Ishikawa (cell line): ENCODE data around the gene ZCCHC7.

Experiments
- CEBPB ChIP-seq: IDR thresholded peaks from 2 replicates; pipeline ENCODE4 v1.6.1; 2012
- CREB1 ChIP-seq: IDR thresholded peaks from 2 replicates; pipeline ENCODE4 v1.6.1; 2012; ENCODE audit warnings: low read depth
- EGR1 ChIP-seq: IDR thresholded peaks from 2 replicates; pipeline ENCODE4 v1.6.1; 2012
- EP300 ChIP-seq: IDR thresholded peaks from 2 replicates; pipeline ENCODE4 v1.6.1; 2012; ENCODE audit warnings: borderline replicate concordance
- FOXM1 ChIP-seq: IDR thresholded peaks from 2 replicates; pipeline ENCODE4 v1.6.1; 2012; ENCODE audit warnings: low read depth, borderline replicate concordance
- MAX ChIP-seq: IDR thresholded peaks from 2 replicates; pipeline ENCODE4 v1.6.1; 2012
- NFIC ChIP-seq: IDR thresholded peaks from 2 replicates; pipeline ENCODE4 v1.6.1; 2012
- RAD21 ChIP-seq: IDR thresholded peaks from 2 replicates; pipeline ENCODE4 v1.6.1; 2012; ENCODE audit warnings: low read depth
- REST ChIP-seq: IDR thresholded peaks from 2 replicates; pipeline ENCODE4 v1.6.1; 2012; ENCODE audit warnings: low read depth, mild to moderate bottlenecking
- TAF1 ChIP-seq: IDR thresholded peaks from 2 replicates; pipeline ENCODE4 v1.6.1; 2012; ENCODE audit warnings: low read depth, mild to moderate bottlenecking
- TCF12 ChIP-seq: IDR thresholded peaks from 2 replicates; pipeline ENCODE4 v1.6.1; 2012; ENCODE audit warnings: low read depth
- TEAD4 ChIP-seq: IDR thresholded peaks from 2 replicates; pipeline ENCODE4 v1.6.1; 2012
- YY1 ChIP-seq: IDR thresholded peaks from 2 replicates; pipeline ENCODE4 v1.6.1; 2012; ENCODE audit warnings: low read depth
- ZBTB7A ChIP-seq: IDR thresholded peaks from 2 replicates; pipeline ENCODE4 v1.6.1; 2012; ENCODE audit warnings: low read depth
- TF ChIP-seq, protein P1 (sequence below): IDR thresholded peaks from 2 replicates; pipeline ENCODE4 v1.6.1; 2012

The ZCCHC7 gene

DNA sequence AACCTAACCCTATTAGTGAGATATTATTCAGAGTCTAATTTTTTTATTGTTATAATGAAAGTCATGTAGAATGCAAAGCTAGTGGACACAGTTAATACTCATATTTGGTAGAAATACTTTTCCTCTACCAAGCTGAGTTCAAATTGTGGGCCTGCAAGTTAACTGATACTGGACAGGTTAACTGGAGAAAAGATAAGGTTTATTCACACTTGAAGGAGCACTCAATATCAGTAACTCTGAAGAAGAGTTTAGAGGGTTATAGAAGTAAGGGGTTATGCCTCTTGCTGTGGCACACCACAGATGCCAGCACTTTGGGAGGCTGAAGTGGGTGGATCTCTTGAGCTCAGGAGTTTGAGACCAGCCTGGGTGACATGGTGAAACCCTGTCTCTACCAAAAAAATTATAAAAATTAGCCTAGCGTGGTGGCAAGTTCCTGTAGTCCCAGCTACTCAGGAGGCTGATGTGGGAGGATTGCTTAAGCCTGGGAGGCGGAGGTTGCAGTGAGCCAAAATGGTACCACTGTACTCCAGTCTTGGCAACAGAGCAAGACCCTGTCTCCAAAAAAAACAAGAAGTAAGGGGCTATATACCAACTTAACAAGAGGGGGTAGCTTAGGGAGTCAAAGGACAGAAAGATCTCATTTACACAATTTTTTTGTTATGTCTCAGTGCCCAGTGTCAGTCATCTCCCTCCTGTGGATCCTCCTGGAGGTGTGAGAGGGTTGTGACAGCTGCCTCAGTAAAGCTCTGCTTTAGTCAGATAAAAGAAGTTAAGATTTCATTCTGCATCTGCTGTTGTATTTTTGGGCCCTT, 180.9 kb downstream of the ZCCHC7 start:
- no peak for TF ChIP-seq MAX
- TF ChIP-seq TEAD4 = no peak

DNA sequence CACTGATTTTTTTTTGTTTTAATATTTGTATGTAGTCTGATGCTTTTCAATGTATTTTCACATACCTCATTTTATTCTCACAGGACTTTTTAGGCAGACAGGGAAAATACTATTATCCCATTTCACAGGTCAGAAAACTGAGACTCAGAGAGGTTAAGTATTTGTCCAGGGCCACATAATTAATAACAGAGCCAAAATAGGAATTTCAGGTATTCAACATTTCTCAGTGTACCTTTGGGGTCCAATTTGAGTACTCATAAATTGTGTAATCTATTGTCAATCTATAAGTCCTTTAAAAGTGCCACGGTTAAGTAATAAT, 181.4 kb downstream of the ZCCHC7 start:
- TF ChIP-seq EGR1 = no peak
- TF ChIP-seq CREB1 = no peak
- TF ChIP-seq TEAD4 = no peak
- TF ChIP-seq TCF12 = no peak
- TF ChIP-seq FOXM1 = no peak
- no peak for TF ChIP-seq MAX
- TF ChIP-seq, protein P1, sequence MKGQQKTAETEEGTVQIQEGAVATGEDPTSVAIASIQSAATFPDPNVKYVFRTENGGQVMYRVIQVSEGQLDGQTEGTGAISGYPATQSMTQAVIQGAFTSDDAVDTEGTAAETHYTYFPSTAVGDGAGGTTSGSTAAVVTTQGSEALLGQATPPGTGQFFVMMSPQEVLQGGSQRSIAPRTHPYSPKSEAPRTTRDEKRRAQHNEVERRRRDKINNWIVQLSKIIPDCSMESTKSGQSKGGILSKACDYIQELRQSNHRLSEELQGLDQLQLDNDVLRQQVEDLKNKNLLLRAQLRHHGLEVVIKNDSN = no peak
- no peak for TF ChIP-seq REST
- TF ChIP-seq NFIC = no peak
- TF ChIP-seq EP300 = no peak
- no peak for TF ChIP-seq RAD21
- no peak for TF ChIP-seq YY1
- TF ChIP-seq CEBPB = no peak
- no peak for TF ChIP-seq ZBTB7A
- TF ChIP-seq TAF1 = no peak

- TF ChIP-seq NFIC (no peak), RAD21 (no peak), FOXM1 (no peak), REST (no peak), EGR1 (no peak), TAF1 (no peak), TCF12 (no peak), ZBTB7A (no peak), TEAD4 (no peak)
- TF ChIP-seq, protein P1 = no peak
Observed at GRCh38 chr9:37302277-37302676, 181.9 kb downstream of the ZCCHC7 start.

- TF ChIP-seq EGR1 (no peak), RAD21 (0 out of 2 replicates have a peak, but pooled peaks have one; percentile 18)
Observed at GRCh38 chr9:37309136-37309535, 188.8 kb downstream of the ZCCHC7 start.

- TF ChIP-seq EGR1 (no peak), RAD21 (no peak), TEAD4 (no peak), TAF1 (no peak), EP300 (no peak), CREB1 (no peak), TCF12 (no peak), NFIC (no peak), FOXM1 (no peak), CEBPB (no peak), YY1 (no peak), REST (no peak), MAX (no peak)
- TF ChIP-seq, protein P1 = no peak
Observed at GRCh38 chr9:37311938-37312708, 191.7 kb downstream of the ZCCHC7 start.
